GM19467 (cell line): ENCODE data around the gene ZNF425.
A peak's percentile ranks its signal among the peaks of the same experiment; 100 is the strongest.
"Not testable (repeated sequence)": the region's sequence is repeated elsewhere in the genome, so short reads cannot be mapped to it uniquely, and the experiment has no call there.

Source experiments
- ATAC-seq: cut with Tn5 transposase; IDR thresholded peaks from one replicate; pipeline ENCODE4 v1.9.1; 2021; ENCODE audit warnings: mild to moderate bottlenecking, moderate library complexity; ENCODE audit not compliant: unreplicated experiment

The ZNF425 gene

DNA sequence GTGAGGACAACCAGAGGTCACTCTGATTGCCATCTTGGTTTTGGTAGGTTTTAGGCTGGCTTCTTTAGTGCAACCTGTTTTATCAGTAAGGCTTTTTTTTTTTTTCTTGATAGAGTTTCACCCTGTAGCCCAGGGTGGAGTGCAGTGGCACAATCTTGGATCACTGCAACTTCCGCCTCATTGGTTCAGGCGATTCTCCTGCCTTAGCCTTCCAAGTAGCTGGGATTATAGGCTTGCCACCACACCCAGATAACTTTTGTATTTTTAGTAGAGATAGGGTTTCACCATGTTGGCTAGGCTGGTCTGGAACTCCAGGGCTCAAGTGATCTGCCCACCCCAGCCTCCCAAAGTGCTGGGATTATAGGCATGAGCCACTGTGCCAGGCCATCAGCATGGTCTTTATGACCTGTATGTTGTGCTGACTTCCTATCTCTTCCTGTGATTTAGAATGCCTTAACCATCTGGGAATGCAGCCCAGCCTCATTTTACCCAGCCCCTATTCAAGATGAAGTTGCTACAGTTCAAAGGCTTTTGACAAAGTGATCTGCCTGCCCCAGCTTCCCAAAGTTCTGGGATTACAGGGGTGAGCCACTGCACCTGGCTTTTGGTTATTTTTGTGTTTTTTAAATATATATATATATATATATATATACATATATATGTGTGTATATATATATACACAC, 7.0 kb upstream of the ZNF425 start:
- no peak for ATAC-seq

DNA sequence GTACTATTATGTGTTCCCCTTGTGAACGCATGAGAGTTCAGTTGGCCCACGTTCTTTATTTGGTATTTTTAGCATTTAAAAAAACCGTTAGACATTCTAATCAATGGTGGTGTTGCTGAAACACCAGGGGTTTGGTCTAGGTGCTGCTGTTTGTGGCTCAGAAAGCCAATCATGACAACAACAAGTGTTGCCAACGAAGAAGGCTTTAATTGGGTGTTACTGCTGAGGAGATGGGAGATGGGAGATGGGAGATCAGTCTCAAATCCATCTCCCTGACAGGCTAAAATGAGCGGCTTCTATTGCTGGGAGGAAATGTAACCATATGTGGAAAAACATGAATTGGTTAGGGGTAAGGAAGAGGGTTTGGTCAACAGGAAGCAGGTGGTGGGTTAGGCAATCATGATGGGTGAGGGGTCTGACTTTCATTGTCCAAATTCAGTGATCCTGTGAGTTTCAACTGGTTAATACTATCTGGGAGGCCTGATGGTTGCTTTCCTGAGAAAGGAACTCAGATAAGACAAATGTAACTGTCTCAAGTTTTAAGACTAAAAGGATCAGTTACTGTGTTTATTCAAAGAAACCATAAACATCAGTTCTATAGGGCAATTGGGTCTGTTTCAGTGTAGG, 4.6 kb upstream of the ZNF425 start:
- no peak for ATAC-seq

DNA sequence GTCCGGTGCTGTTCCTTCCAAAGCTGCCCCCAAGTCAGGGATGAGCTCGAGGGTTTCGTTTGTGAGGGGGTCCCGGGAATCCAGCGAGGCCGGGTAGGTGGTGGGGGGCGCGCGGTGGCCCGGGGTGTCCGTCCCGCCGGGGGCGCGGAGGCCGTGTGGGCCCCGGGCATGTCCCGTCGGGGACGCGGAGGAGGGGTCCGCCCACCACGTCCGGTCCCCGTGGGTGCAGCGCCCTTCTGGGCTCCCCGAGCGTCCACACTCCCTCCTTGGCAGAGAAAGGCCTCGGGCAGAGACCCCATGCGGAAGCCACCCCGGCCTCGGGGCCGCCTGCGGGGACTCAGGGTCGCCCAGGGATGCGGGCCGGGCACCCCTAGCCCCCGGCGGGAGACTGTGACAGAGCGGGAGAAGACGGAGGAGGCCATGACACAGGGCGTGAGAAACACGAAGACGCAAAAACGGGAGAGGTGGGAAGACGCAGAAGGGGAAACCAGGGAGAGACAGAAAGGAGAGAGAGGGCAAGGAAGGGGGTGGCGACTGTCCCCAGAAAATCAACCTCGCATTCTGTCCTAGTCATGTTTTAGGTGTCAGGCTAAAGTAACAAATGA, 640 bp upstream of the ZNF425 start:
- ATAC-seq, result peak; percentile 39

DNA sequence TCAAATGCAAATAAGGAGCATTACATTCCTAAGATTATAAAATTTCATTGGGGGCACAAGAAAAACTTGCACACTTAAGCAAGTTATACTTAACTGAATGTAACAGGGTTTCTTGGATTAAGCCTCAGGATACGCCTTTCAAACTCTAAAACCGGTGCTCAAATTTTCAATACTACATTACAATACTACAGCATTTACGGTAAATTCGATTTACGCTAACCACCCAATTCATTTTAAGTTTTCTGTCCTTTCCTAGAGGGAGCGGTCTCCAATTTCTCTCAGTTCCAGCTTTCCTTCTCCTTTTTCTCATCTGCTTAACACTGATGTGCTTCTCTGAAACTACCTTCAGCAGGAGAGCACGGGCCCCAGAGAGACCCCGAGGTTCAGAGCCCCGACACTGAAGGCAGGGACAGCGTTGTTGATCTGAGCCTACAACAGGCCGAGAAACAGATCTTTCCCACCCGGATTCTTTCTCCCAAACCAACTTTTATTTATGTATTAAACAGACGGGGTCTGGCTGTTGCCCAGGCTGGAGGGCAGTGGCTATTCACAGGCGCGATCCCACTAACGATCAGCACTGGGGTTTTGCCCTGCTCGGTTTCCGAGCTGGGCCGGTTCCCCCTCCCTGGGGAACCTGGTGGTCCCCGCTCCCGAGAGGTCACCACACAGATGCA, 798 bp downstream of the ZNF425 start:
- no peak for ATAC-seq

DNA sequence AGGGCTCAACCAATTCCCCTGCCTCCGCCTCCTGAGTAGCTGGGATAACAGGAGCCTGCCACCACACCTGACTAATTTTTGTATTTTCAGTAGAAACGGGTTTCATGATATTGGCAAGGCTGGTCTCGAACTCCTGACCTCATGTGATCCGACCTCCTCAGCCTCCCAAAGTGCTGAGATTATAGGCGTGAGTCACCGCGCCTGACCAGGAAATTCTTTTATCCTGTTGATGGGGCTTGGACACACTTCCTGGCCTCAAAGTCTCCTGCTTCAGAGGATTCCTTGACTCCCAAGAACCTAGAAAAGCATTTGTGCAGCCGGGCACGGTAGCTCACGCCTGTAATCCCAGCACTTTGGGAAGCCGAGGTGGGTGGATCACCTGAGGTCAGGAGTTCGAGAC, 16.2 kb downstream of the ZNF425 start:
- ATAC-seq, result no peak

DNA sequence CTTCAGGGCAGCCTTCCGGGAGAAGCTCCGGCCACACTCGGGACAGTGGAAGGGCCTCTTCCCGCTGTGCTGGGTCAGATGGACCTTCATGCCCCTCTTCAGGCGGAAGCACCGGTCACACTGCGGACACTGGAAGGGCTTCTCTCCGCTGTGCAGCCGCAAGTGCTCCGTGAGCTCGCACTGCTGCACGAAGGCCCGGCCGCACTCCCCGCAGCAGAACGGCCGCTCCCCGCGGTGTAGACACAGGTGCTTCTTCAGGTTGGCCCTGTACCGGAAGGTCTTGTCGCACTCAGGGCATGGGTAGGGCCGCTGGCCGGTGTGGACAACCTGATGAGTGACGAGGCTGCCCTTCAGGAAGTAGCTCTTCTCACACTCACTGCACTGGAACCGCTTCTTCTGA, 21.4 kb downstream of the ZNF425 start:
- ATAC-seq, result no peak

DNA sequence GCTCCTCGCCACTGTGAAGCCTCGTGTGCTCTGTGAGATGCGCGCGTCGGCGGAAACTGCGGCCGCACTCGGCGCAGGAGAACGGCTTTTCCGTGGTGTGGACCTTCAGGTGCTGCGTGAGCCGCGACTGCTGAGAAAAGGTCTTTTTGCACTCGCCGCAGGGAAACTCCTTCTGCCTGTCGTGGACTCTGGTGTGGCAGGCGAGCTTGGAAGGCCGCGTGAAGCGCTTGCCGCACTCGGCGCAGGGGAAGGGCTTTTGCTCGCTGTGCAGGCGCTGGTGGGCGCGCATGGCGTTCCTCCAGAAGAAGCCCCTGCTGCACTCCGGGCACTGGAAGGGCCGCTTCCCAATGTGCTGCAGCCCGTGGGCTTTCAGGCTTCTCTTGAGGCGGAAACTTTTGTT, 21.9 kb downstream of the ZNF425 start:
- no peak for ATAC-seq

DNA sequence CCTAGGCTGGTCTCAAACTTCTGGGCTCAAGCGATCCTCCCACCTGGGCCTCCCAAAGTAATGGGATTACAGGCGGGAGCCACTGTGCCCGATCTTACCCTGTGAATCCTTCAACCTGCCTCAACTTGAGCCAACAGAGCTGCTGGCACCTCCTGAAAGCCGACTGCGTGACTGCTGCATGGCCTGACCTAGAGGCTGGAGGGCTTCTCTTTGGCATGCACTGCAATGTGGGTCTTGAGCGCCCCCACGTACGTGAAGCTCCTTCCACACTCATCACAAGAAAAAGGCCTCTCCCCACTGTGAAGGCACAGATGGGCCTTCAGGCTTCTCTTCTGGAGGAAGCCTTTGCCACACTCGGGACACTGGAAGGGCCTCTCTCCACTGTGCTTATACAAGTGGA, 22.7 kb downstream of the ZNF425 start:
- ATAC-seq, result no peak

DNA sequence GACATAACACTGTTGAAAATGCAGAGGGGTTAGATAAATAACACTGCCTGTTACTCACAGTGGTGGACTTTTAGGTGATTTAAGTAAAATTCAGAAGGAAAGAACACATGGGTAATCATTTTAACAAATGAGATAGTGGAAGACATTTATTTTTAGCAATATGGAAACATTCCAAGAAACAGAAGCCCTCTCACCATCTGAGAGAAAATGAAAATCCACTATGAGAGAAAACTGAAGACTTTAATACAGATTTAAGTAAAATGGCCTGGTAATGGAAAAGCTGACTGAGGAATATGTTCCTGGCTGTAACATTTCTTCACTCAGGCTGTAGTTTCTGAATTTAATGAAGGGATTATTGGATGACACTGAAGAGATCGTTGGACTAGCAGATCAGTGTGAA, 23.5 kb downstream of the ZNF425 start:
- no peak for ATAC-seq

DNA sequence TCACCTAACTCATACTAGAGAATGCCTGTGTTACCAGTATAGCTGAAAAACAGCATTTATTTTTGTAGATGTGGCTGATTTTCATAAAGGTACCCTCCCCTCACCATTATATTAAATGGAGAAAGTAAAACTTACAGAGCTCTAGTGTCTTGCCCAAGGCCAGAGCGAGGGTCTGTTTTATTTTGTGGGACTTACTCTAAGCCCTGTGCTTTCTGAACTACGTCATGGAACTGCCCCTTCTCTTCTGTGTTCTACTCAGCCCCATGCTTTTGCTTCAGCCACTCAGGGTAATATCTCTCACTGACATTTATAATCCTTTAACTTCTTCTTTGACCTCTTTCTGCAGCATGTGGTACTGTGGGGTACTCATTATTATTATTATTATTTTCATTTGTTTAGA, 25.3 kb downstream of the ZNF425 start:
- ATAC-seq, result no peak

DNA sequence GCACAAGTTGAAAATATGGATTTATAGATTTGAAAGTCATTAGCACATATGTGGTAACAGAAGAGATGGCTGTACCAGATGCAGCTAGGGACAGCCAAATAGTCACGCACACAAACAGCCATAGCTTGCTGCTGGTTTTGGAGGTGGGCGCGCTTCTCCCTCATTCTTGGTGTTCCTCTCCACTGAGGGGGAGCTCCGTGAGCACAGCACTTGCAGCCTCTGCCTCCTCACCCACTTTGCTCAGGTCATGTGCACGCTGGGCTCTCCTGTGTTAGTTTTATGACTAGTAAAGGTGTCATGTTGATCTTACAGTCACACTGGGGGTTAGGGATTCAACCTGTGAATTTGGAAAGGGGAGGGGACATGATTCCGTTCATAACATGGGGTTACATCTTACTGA, 27.1 kb downstream of the ZNF425 start:
- ATAC-seq, result no peak

DNA sequence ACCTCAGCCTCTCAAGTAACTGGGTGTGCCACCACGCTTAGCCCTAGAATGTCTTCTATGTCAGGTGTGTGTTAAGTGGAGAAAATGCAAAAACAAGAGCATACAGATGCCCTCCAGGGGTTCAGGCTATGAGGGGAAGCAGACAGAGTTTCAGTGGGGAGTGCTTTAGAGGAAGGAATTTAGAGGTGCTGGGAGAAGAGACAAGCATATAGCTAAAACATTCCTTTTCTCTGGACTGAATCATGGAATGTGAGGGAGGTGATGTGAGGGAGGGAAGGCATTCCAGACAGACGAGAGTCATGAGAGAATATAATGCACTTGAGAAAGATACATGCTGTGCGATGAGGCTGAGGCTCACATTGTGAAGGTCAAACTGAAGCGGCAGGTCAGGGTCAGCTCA, 29.0 kb downstream of the ZNF425 start:
- ATAC-seq, result no peak

DNA sequence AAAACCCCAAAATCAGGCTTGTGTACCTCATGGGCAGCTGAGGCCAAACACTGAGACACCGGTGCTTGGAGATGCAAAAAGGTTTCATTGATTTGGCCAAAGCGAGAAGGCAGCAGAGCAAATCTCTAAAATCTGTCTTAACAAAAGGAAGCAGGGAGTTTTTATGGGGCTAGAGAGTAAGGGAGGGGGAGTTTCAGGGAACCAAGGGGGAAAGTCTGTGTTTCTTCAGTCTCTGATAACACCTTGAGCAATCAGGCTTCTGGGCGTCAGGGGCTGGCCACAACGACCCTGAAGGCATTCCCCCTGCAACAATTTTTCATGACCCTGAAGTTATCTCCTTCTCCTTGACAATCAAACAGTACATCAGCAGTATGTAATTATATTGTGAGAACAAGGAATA, 32.9 kb downstream of the ZNF425 start:
- ATAC-seq, result no peak

DNA sequence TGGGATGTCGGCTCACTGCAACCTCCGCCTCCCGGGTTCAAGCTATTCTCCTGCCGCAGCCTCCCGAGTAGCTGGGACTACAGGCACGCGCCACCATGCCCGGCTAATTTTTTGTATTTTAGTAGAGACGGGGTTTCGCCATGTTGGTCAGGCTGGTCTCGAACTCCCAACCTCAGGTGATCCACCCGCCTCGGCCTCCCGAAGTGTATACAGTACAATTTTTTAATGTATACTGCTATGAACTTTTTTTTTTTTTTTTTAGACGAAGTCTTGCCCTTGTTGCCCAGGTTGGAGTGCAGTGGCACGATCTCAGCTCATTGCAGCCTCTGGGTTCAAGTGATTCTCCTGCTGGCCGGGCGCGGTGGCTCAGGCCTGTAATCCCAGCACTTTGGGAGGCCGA, 33.9 kb downstream of the ZNF425 start:
- ATAC-seq, result not testable (repeated sequence)

DNA sequence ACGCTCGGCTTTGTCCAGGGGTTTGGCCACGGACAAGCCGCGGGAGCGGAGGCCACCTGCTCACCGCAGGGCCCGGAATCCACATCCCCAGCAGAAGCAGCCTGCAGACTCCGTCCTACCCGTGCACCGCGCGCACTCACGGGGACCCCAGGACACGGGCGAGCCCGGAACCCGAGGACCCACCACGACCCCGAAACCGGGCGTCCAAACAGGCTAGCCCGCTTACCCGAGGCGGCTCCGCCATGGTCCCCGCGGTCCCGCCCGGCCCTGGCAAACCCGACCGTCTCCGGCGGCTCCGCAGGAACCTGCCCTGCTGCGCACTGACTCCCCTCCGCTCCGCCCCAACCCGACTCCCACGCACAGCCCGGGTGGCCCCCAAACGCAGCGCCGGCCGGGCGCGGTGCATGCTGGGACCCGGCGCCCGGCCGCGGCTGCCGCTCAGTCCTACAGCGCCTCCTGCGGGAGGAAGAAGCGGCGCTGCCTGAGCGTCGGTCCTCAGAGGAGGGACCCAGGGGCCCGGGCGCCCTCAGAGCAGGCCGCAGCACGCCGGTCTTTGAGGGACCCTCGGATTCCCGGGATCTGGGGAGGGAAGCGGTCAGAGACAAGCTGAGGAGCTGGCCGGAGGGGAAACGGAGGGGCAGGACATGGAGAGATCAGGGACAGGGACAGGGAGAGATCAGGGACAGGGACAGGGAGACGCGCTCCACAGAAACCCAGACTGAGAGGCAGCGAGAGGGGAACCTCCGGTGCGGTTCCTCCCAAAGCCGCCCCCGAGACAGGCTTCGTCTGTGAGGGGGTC, 35.5 kb downstream of the ZNF425 start, which contains the start of gene ZNF786:
Gene ZNF786 (minus strand): TSS at position 322 of the 799 bp plus-strand sequence. CDS start 78 bp downstream, at position 244.
- ATAC-seq, result peak; percentile 86

DNA sequence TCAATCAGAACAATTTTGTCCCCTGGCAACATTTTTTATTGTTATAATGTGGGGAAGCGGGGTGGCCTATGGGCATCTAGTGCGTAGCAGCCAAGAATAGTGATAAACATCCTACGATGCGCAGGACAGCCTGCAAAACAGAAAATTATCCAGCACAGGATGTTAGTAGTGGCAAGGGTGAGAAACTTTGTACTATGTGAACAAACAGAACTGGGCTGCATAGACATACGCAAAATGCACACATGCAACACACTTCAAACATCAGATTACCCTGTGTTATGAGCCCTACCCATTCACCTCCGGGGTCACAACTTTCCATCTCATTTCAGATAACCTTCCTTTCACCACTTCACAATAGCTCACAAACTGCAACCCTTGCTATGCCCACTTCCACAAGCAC, 38.7 kb downstream of the ZNF425 start:
- ATAC-seq, result no peak

DNA sequence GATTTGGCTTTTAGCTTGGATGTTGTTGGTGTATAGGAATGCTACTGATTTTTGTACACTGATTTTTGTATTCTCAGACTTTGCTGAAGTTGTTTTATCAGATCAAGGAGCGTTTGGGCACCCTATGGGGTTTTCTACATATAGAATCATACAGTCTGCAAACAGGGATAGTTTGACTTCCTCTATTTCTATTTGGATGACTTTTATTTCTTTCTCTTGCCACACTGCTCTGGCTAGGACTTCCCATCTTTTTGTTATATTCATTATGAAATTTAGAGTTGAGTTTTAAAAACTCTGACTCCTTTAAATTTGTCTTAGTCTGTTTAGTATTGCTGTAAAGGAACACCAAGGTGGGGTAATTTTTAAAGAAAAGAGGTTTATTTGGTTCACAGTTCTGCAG, 40.3 kb downstream of the ZNF425 start:
- no peak for ATAC-seq

DNA sequence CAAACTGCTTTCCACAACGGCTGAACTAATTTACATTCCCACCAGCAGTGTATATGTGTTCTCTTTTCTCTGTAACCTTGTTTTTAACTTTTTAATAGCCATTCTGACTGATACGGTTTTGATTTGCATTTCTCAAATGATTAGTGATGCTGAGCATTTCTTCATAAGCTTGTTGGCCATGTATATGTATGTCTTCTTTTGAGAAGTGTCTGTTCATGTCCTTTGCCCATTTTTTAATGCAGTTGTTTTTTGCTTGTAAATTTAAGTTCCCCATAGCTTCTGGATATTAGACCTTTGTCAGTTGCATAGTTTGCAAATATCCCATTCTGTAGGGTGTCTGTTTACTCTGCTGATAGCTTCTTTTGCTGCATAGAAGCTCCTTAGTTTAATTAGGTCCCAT, 41.7 kb downstream of the ZNF425 start:
- no peak for ATAC-seq

DNA sequence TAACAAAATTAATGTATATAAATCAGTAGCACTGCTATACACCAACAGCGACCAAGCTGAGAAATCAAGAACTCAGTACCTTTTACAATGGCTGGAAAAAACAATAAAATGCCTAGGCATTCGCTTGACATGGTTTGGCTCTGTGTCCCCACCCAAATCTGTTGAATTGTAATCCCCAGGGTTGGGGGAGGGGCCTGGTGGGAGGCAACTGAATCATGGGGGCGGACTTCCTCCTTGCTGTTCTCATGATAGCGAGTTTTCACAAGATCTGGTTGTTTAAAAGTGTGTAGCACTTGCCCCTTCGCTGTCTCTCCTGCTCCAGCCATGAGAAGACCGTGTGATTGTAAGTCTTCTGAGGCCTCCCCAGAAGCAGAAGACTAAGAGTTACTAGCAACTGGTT, 44.2 kb downstream of the ZNF425 start:
- ATAC-seq, result no peak

DNA sequence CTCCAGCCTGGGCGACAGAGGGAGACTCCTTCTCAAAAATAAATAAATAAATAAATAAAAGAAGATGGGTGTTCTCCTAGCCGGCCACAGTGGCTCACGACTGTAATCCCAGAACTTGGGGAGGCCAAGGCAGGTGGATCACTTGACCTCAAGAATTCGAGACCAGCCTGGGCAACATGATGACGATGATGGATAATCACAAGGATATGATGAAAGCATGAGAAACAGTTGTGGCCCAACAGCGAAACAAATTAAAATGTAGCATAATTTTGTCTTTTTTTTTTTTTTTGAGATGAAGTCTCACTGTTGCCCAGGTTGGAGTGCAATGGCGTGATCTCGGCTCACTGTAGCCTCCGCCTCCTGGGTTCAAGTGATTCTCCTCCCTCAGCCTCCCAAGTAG, 48.5 kb downstream of the ZNF425 start:
- no peak for ATAC-seq

DNA sequence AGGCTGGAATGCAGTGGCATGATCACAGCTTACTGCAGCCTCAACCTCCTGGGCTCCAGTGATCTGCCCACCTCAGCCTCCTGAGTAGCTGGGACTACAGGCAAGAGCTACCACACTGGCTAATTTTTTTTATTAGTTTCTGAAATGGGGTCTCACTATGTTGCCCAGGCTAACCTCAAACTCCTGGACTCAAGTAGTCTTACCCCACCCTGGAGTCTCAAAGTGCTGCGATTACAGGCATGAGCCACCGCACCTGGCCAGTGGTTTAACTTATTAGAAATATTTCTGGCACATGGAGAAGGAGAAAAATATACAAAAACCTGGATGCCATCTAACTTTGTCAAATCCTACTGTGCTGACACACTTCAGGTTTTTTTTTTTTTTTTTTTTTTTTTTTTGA, 50.8 kb downstream of the ZNF425 start:
- ATAC-seq, result no peak
